DND-41 (cell line): ENCODE data around the gene DNAJC15.

ENCODE experiments used
- EZH2 ChIP-seq: IDR thresholded peaks from 3 replicates; pipeline ENCODE4 v1.6.1; 2012; ENCODE audit warnings: borderline replicate concordance, low read depth, mild to moderate bottlenecking, moderate library complexity, low read length, inconsistent platforms; ENCODE audit not compliant: severe bottlenecking
- TF ChIP-seq, protein P1 (sequence below): IDR thresholded peaks from 2 replicates; pipeline ENCODE4 v1.5.1; 2012; ENCODE audit warnings: borderline replicate concordance, low read length, moderate library complexity, mild to moderate bottlenecking; ENCODE audit not compliant: poor library complexity, severe bottlenecking; ENCODE audit errors: extremely low read depth

DNA sequence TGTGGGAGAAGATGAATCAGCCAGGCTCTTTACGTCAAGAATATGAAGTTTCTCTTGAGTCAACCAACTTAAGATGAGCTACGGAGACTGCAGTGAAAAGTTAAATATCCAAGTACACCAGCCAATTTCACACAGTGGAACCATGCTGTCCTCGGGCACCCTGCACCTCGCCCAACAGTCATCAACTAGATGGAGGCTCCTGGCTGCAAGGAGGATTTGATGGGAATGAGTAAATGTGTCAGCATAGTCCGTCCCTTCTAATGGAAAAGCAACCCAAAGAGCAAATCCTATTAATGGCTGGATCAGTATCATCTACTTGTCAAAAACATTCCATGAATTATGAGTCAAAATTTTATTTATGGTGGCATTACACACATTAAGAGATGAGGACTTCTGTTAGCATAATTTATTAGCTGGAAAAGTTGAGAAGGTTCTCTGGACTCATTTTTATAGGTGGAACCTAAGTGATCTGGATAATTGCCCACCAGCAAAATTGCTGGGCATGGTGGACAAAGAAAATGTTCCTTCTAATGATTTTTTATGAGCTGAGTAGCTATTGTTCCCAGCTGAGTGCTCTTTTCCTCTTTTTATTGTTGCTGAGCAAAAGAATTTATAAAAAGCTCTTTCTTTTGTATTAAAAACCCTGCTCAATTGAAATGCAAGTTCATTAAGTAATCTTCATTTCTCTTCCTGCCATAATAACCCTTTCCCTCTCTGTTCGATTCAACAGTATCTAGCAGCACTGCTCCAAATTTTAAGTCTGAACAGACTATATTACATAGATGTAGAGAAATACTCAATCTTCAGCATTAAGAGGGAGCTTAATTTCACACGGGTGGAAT is 88.4 kb downstream of the DNAJC15 start:
- TF ChIP-seq, protein P1, sequence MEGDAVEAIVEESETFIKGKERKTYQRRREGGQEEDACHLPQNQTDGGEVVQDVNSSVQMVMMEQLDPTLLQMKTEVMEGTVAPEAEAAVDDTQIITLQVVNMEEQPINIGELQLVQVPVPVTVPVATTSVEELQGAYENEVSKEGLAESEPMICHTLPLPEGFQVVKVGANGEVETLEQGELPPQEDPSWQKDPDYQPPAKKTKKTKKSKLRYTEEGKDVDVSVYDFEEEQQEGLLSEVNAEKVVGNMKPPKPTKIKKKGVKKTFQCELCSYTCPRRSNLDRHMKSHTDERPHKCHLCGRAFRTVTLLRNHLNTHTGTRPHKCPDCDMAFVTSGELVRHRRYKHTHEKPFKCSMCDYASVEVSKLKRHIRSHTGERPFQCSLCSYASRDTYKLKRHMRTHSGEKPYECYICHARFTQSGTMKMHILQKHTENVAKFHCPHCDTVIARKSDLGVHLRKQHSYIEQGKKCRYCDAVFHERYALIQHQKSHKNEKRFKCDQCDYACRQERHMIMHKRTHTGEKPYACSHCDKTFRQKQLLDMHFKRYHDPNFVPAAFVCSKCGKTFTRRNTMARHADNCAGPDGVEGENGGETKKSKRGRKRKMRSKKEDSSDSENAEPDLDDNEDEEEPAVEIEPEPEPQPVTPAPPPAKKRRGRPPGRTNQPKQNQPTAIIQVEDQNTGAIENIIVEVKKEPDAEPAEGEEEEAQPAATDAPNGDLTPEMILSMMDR = no peak
- TF ChIP-seq EZH2 = no peak
